GM10248 (cell line): Measurements from ENCODE around the gene FTO.
"Not testable (repeated sequence)": the region's sequence is repeated elsewhere in the genome, so short reads cannot be mapped to it uniquely, and the experiment has no call there.

ENCODE experiments used
- CTCF ChIA-PET: fragments of 300-600 bp; sonication (Branson Sonifier 250); formaldehyde crosslinking; extraction: SDS; loops from one replicate; lab custom pipeline; 2021; ENCODE audit warnings: antibody characterized with exemption; lab: Yijun Ruan, JAX
- POLR2A ChIA-PET: fragments of 350-650 bp; sonication (Branson Sonifier 250); formaldehyde crosslinking; extraction: SDS; loops from one replicate; lab custom pipeline; 2020; ENCODE audit warnings: antibody characterized with exemption; lab: Yijun Ruan, JAX
- DNase-seq: peaks from one replicate; pipeline ENCODE4 v3.0.0; 2012; ENCODE audit errors: extremely low spot score
- CTCF ChIP-seq: IDR thresholded peaks from 2 replicates; pipeline ENCODE4 v1.5.1; 2012; ENCODE audit warnings: mild to moderate bottlenecking, low read depth; ENCODE audit errors: extremely low read depth, missing control alignments, control extremely low read depth

The FTO gene

DNA sequence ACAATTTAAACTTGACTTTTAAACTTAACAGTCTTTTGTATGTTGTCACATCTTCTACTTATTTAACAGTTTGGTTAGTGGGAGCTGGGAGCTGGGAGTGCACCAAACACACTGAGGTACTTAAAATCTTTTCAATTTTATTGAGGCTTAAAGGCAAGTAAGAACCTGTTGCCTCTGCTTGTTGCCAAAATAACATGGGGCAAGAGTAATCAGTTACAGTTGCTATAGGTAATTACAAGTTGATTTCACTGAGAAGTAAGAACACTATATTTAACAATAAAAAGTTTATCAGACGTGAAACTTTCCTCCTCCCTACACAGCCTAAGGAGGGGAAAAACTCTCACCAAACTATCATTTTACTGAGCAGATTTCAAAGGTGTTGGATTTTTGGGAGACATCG is 135.2 kb downstream of the FTO start:
- no peak for DNase-seq
- ChIA-PET POLR2A (no interaction called here), CTCF (no interaction called here)
- TF ChIP-seq CTCF, result no peak

DNA sequence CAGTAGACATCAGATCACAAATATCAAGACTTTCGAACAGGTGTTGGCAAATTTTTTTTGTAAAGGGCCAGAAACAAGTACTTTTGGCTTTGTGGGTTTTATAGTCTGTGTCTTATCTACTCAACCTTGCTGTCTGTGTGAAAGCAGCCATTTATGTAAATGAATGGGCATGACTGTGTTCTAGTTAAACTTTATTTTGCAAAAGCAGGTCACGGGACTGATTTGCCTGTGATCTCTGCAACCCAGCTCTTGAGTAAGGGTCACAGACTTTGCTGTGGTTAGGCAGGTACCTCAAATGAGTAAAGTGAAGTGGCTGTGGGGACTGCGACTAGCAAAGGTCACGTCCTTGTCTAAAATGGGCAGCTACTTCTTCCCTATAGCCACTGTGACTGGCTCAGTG is 136.5 kb downstream of the FTO start:
- TF ChIP-seq CTCF, result no peak
- CTCF ChIA-PET, result interaction anchor here (0.9 kb wide), 1 partner anchor 34 kb away, joined by 3 read pairs; no protein-coding TSS in a partner anchor
- POLR2A ChIA-PET, result no interaction called here
- DNase-seq, result peak; percentile 20

- ChIA-PET CTCF (interaction anchor here (1.7 kb wide), 1 partner anchor 11 kb away, joined by 6 read pairs; no protein-coding TSS in a partner anchor), POLR2A (no interaction called here)
- no peak for DNase-seq
- TF ChIP-seq CTCF, result no peak
Observed at GRCh38 chr16:53841884-53842283, 137.9 kb downstream of the FTO start.

DNA sequence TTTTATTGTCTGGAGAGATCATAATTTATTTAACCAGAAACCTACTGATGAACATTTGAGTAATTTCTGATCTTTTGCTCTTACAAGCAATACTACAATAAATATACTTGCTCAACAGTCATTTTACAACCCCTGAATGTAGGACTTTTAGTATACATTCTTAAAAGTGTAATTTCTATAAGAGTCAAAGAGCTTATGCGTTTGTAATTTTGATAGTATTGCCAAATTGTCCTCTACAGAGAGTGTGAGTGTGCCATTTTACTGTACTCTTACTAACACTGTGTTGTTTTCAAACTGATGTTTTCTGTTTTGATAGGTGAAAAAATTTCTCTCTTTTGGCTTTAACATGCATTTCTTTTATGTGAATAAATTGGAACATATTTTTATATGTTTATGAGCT is 139.1 kb downstream of the FTO start:
- ChIA-PET CTCF (interaction anchor here (1.0 to 1.7 kb wide), 3 partner anchors 12 to 49 kb away, joined by 3 to 6 read pairs (median 3); no protein-coding TSS in a partner anchor), POLR2A (no interaction called here)
- no peak for TF ChIP-seq CTCF
- DNase-seq, result no peak

DNA sequence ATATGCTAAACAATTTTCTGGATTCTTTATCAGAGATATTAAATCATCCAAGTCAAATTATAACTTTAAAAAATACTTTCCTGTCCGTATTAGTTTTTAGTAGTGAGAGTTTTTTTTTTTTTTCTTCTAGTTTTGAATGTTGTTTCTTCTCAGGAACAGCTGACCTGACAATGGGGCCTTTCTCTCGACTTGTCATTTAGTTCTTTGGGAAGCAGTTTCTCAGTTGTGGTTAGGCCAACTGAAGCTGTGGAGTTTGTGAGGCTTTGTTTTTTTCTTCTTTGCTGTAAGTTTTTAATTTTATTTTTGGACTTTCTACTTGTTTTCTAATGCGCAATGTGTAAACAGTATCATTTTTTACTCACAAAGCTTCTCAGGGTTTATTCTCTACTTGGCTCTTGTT is 140.8 kb downstream of the FTO start:
- CTCF ChIA-PET, result interaction anchor here (1.4 kb wide), 1 partner anchor 12 kb away, joined by 3 read pairs; no protein-coding TSS in a partner anchor
- no peak for TF ChIP-seq CTCF
- no peak for DNase-seq
- POLR2A ChIA-PET, result interaction anchor here (0.7 kb wide), 1 partner anchor 1147 kb away, joined by 3 read pairs; no protein-coding TSS in a partner anchor

GRCh38 chr16:53846549-53846948 is 142.6 kb downstream of the FTO start:
- DNase-seq, POLR2A ChIA-PET: not testable (repeated sequence)
- CTCF ChIA-PET, result interaction anchor here (1.2 to 1.6 kb wide), 2 partner anchors 9 to 10 kb away, joined by 4 to 5 read pairs; no protein-coding TSS in a partner anchor

GRCh38 chr16:53846971-53847370 is 143.0 kb downstream of the FTO start:
- POLR2A ChIA-PET, result no interaction called here
- no peak for DNase-seq
- TF ChIP-seq CTCF, result no peak
- CTCF ChIA-PET, result interaction anchor here (1.2 to 1.6 kb wide), 2 partner anchors 10 kb away, joined by 4 to 5 read pairs; no protein-coding TSS in a partner anchor
